T1000 (cell line): ENCODE results near the gene SERPINI2.
"Not testable (repeated sequence)": the region's sequence is repeated elsewhere in the genome, so short reads cannot be mapped to it uniquely, and the experiment has no call there.

Experiments used
- DNase-seq: peaks from one replicate; lab custom pipeline; 2025; ENCODE audit warnings: mixed read lengths; lab: John Stamatoyannopoulos, UW

SERPINI2 gene

DNA sequence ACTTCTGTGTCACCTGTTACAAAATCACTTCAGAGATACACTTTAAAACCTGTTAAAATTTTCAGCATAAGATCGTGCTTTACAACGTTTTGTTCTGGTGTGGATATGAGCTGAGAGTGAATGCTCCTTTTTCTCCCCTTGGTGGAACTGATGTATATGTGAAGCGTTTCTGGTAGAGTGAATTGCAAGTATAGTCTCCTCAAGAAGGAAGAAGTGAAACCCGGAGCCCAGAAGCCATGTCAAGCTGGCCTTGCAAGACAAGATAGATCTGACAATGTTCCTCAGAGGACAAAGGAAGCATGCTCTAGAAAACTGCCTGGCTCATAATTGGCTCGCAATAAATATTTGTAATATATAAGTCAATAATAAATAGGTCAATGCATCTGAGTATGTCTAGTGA, 23.6 kb downstream of the SERPINI2 start:
- DNase-seq: no peak

DNA sequence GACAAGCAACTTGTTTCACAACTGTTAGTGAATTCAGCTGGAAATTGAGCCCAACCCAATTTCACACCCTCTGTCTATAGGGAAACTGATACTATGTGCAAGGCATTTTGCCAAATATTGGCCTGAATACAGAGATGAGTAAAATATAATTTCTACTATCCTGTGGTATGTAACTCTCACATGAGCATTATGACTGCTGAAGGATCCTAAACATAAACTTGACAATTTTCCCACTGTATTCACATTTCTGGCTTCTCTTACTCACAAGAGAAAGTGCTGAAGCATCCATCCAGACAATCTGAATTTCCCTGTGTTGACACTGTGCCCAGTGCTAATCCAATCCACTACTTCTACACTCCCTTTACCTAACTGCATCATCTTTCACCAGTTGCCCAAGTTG, 28.4 kb downstream of the SERPINI2 start:
- no peak for DNase-seq

DNA sequence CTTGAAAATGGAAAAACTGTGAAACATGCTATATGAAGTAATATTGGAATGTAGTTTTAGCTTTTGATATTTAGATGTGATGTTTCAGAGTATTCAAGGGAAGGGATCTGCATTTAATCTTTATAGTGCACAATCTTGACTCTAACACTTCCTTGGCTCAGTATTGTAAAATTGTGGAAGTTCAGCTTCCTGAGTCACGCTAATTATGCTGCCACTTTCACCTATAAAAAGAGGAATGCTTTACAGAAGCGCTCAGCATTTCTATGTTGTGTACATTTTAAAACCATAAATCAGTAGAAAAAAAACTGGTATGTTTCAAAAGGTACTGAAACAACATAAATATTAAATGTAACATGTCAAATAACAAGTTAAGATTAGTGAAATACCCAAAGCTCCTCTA, 32.6 kb downstream of the SERPINI2 start:
- no peak for DNase-seq

DNA sequence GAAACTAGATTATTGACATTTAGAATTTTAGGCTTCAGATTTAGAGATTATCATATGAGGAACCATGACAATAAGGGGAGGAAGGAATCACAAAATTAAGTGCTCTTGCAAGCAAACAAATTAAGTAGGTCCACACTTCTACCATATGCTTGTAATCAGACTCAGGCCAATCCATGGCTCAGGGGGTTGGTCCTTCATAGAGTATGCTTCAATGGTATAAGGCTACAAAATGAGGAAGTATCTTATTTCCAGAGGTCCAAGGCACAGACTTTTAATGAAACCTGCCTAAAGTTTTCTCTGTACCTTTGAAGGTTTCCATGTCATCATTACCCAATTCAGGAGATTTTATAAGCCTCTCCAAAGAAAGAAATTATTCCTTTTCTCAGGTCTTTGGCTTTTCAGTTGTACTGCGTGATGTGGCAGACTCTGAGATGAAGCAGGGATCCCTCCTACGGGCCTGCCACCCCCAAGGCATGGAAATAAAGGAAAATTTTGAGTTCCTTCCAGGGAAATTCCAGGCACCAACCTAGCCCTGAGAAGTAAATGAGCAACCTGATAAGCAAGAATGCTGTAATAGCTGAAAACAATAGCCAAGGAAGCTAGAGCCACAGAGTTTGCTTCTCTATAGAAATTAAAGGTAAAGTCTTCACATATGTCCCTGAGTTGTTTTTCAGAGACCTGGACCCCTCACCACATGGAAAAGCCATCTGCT, 36.3 kb downstream of the SERPINI2 start:
- DNase-seq: no peak

DNA sequence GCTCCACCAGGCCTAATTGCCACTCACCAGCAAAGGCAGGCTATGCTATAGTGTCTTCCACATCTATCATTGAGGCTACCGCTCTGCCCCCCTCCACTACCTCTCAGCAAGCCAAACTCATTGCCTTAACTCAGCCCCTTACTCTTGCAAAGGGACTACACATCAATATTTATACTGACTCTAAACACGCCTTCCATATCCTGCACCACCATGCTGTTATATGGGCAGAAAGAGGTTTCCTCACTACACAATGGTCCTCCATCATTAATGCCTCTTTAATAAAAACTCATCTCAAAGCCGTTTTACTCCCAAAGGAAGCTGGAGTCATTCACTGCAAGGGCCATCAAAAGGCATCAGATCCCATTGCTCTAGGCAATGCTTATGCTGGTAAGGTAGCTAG, 46.9 kb downstream of the SERPINI2 start:
- DNase-seq: not testable (repeated sequence)

DNA sequence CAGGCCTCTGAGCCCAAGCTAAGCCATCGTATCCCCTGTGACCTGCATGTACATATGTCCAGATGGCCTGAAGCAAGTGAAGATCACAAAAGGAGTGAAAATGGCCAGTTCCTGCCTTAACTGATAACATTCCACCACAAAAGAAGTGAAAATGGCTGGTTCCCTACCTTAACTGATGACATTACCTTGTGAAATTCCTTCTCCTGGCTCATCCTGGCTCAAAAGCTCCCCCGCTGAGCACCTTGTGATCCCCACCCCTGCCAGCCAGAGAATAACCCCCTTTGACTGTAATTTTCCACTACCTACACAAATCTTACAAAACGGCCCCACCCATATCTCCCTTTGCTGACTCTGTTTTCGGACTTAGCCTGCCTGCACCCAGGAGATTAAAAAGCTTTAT, 51.4 kb downstream of the SERPINI2 start:
- DNase-seq: not testable (repeated sequence)

GRCh38 chr3:167409611-167410010, 64.2 kb downstream of the SERPINI2 start:
- DNase-seq: no peak

DNA sequence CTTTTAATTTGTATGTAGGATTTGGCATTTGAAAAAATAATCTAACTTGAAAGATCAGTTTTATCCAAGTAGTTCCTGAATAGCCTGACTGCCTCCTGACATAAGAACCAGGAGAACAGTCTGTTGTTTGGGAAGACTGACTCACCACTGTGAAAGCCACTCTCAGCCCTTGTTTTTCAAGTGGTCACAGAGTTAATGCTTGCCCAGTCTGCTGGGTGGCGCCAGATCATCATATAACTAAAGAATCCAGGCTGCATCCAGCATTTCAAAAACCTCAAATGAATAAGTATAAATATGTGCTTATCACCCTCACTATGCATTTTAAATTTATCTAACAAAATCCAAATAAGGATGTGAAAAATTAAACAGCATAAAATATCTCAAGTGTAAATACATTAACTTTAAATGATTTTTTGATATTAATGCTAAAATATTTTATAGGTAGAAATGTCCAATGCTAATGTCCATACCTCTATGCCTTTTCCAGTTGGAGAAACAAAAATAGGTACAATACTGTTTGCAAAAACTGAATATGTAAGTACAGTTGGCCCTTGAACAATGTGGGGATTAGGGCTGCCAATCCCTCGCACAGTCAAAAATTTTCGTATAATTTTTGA, 66.9 kb downstream of the SERPINI2 start:
- no peak for DNase-seq

DNA sequence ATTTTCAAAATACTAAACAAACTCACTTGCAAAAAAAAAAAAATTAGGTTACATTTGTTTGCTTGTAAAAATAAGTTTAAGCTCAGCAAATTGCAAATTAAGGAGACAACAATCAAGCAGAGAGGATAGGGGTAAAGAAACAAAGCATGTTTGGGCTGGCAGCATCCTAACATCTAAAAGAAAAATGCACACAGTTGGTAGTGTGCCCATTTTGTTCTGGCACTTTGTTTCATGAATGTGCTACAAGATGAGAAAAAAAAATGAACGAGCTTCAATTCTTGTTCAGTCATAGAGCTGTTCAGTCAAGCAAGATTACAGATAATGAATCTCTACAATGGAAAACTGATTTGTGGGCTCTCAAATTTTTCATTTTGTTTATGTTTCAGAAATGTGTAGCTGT, 76.0 kb downstream of the SERPINI2 start:
- no peak for DNase-seq

- no peak for DNase-seq
Observed at GRCh38 chr3:167396075-167396474, 77.8 kb downstream of the SERPINI2 start.

DNA sequence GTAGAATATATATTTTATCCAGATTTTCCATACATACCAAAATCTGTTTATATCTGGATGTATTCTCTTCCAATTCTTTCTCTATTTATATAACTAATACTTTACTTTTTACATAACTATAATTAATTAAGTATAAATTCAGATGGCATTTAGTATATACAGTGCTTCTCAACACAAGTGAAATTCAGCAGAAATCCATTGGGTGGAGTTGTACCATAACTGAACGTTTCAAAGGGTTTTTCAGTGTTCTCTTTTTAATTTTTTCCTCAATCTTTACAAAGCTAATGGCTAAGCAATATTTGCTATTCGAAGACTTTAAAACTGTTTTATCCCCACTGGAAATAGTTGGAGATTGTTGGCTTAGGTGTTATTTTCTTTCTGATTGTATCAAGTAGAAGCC, 79.8 kb downstream of the SERPINI2 start:
- no peak for DNase-seq
